H9 (cell line): ENCODE measurements around the gene LRRC31. TPM values are rescaled to one million over a fixed set of nuclear protein-coding genes. Genes with fewer than 3 reads are reported as not detected.

Source experiments
- DNase-seq: peaks from one replicate; pipeline ENCODE4 v3.0.0-alpha.2; 2017
- H2AFZ ChIP-seq: one replicate; pipeline ENCODE4 v1.6.1; 2013; ENCODE audit warnings: mild to moderate bottlenecking, low read length, control low read depth, moderate library complexity
- H2AK5ac ChIP-seq: 2 replicates; pipeline ENCODE4 v1.6.1; 2013; ENCODE audit warnings: low read length, control low read depth, mixed read lengths; ENCODE audit not compliant: insufficient read length
- H2BK120ac ChIP-seq: one replicate; pipeline ENCODE4 v1.6.1; 2013; ENCODE audit warnings: low read depth, mild to moderate bottlenecking, low read length, control low read depth, inconsistent platforms; ENCODE audit not compliant: poor library complexity, severe bottlenecking
- H2BK12ac ChIP-seq: 2 replicates; pipeline ENCODE4 v1.6.1; 2013; ENCODE audit warnings: low read length, control low read depth, mixed read lengths, low read depth; ENCODE audit not compliant: insufficient read length
- H2BK15ac ChIP-seq: 2 replicates; pipeline ENCODE4 v1.6.1; 2013; ENCODE audit warnings: low read depth, low read length, control low read depth
- H2BK20ac ChIP-seq: one replicate; pipeline ENCODE4 v1.6.1; 2013; ENCODE audit warnings: low read depth, mild to moderate bottlenecking, low read length, control low read depth, inconsistent platforms; ENCODE audit not compliant: poor library complexity, severe bottlenecking
- H2BK5ac ChIP-seq: 2 replicates; pipeline ENCODE4 v1.6.1; 2013; ENCODE audit warnings: low read length, control low read depth, mixed read lengths; ENCODE audit not compliant: insufficient read length
- H3K14ac ChIP-seq: 2 replicates; pipeline ENCODE4 v1.6.1; 2013; ENCODE audit warnings: low read length, control low read depth; ENCODE audit not compliant: insufficient read depth
- H3K18ac ChIP-seq: 2 replicates; pipeline ENCODE4 v1.6.1; 2013; ENCODE audit warnings: low read depth, mild to moderate bottlenecking, mixed read lengths, low read length, control low read depth; ENCODE audit not compliant: insufficient read length
- H3K23ac ChIP-seq: 2 replicates; pipeline ENCODE4 v1.6.1; 2013; ENCODE audit warnings: low read length, control low read depth, mixed read lengths, low read depth; ENCODE audit not compliant: insufficient read length
- H3K23me2 ChIP-seq: 2 replicates; pipeline ENCODE4 v1.6.1; 2013; ENCODE audit warnings: low read depth, mild to moderate bottlenecking, mixed read lengths, low read length, control low read depth; ENCODE audit not compliant: insufficient read length, poor library complexity, severe bottlenecking
- H3K27ac ChIP-seq: 2 replicates; pipeline ENCODE4 v1.5.1; 2013; ENCODE audit warnings: low read length, control low read depth, mixed read lengths, low read depth; ENCODE audit not compliant: insufficient read length
- H3K27me3 ChIP-seq: 2 replicates; pipeline ENCODE4 v1.6.1; 2013; ENCODE audit warnings: low read length, control low read depth, inconsistent platforms; ENCODE audit not compliant: insufficient read depth
- H3K4ac ChIP-seq: 2 replicates; pipeline ENCODE4 v1.6.1; 2013; ENCODE audit warnings: low read depth, mild to moderate bottlenecking, control low read depth, inconsistent platforms, low read length, moderate library complexity
- H3K4me1 ChIP-seq: 2 replicates; pipeline ENCODE4 v1.6.1; 2013; ENCODE audit warnings: low read length, control low read depth, inconsistent platforms; ENCODE audit not compliant: insufficient read depth
- H3K4me2 ChIP-seq: 2 replicates; pipeline ENCODE4 v1.6.1; 2013; ENCODE audit warnings: low read length, control low read depth, mixed read lengths; ENCODE audit not compliant: insufficient read length, insufficient read depth
- H3K56ac ChIP-seq: 2 replicates; pipeline ENCODE4 v1.6.1; 2013; ENCODE audit warnings: low read depth, mild to moderate bottlenecking, mixed read lengths, low read length, control low read depth; ENCODE audit not compliant: insufficient read length
- H3K79me1 ChIP-seq: 2 replicates; pipeline ENCODE4 v1.6.1; 2013; ENCODE audit warnings: low read depth, mild to moderate bottlenecking, moderate library complexity, low read length, control low read depth, inconsistent platforms; ENCODE audit not compliant: insufficient read depth, poor library complexity, severe bottlenecking
- H3K79me2 ChIP-seq: 2 replicates; pipeline ENCODE4 v1.6.1; 2013; ENCODE audit warnings: low read length, control low read depth, inconsistent platforms; ENCODE audit not compliant: insufficient read depth
- H3K9ac ChIP-seq: 2 replicates; pipeline ENCODE4 v1.6.1; 2013; ENCODE audit warnings: low read length, control low read depth, mixed read lengths; ENCODE audit not compliant: insufficient read length; ENCODE audit errors: extremely low read depth
- H3K9me3 ChIP-seq: one replicate; pipeline ENCODE4 v1.6.1; 2013; ENCODE audit warnings: low read depth, low read length, inconsistent platforms; ENCODE audit not compliant: control insufficient read depth
- H3T11ph ChIP-seq: one replicate; pipeline ENCODE4 v1.6.1; 2013; ENCODE audit warnings: mild to moderate bottlenecking, low read length, control low read depth, inconsistent platforms
- H4K20me1 ChIP-seq: one replicate; pipeline ENCODE4 v1.6.1; 2013; ENCODE audit not compliant: control insufficient read depth, insufficient read length, insufficient read depth
- H4K5ac ChIP-seq: 2 replicates; pipeline ENCODE4 v1.6.1; 2013; ENCODE audit warnings: low read depth, mild to moderate bottlenecking, mixed read lengths, low read length, control low read depth; ENCODE audit not compliant: insufficient read length
- H4K8ac ChIP-seq: replicated peaks from 2 replicates; pipeline ENCODE4 v1.6.1; 2013; ENCODE audit warnings: low read length, control low read depth, mixed read lengths, low read depth; ENCODE audit not compliant: insufficient read length
- H4K91ac ChIP-seq: 2 replicates; pipeline ENCODE4 v1.6.1; 2013; ENCODE audit warnings: low read depth, mild to moderate bottlenecking, moderate library complexity, mixed read lengths, low read length, control low read depth; ENCODE audit not compliant: insufficient read length
- H3K27ac Mint-ChIP-seq, 3 experiments: 2 replicates in 2 of 3; 3 replicates in 1 of 3; pipeline ENCODE4 v1.8.0; 2020 to 2021; ENCODE audit warnings: mixed read lengths in 3 of 3, mild to moderate bottlenecking in 1 of 3, moderate library complexity in 1 of 3
- H3K27me3 Mint-ChIP-seq: 2 replicates; pipeline ENCODE4 v1.8.0; 2021; ENCODE audit warnings: low read depth, mild to moderate bottlenecking, moderate library complexity, mixed read lengths
- H3K36me3 Mint-ChIP-seq, 3 experiments: 2 replicates in 2 of 3; 3 replicates in 1 of 3; pipeline ENCODE4 v1.8.0; 2020 to 2021; ENCODE audit warnings: low read depth in 3 of 3, mixed read lengths in 3 of 3; ENCODE audit not compliant: insufficient read depth in 1 of 3
- H3K4me1 Mint-ChIP-seq, 2 experiments: 2 replicates each; pipeline ENCODE4 v1.8.0; 2020; ENCODE audit warnings: mixed read lengths in 2 of 2
- H3K4me3 Mint-ChIP-seq, 2 experiments: 2 replicates in 1 of 2; 3 replicates in 1 of 2; pipeline ENCODE4 v1.8.0; 2020 to 2021; ENCODE audit warnings: mild to moderate bottlenecking in 2 of 2, mixed read lengths in 2 of 2, moderate library complexity in 1 of 2
- H3K9me3 Mint-ChIP-seq, 2 experiments: 2 replicates in 1 of 2; 3 replicates in 1 of 2; pipeline ENCODE4 v1.8.0; 2020; ENCODE audit warnings: mild to moderate bottlenecking in 2 of 2, mixed read lengths in 2 of 2, moderate library complexity in 1 of 2
- WGBS: extraction: QIAGEN DNeasy Blood & Tissue Kit; methylation state at CpG from one replicate; pipeline ENCODE4 v1.1.7; 2013; ENCODE audit warnings: missing lambda C conversion rate, low lambda C conversion rate, mixed read lengths; ENCODE audit not compliant: insufficient read length; ENCODE audit errors: extremely low coverage; 5-methylcytosine and 5-hydroxymethylcytosine counted together
- total RNA-seq: library from RNA; stranded (reverse); gene quantifications from 2 replicates; pipeline ENCODE4 v1.2.1, GENCODE V29; 2021
- TF ChIP-seq, protein P1 (sequence below): fragments of 200-600 bp; sonication (generic); conservative IDR thresholded peaks from 3 replicates; pipeline ENCODE4 v1.8.0; 2021; ENCODE audit warnings: antibody characterized with exemption, mild to moderate bottlenecking

Gene LRRC31
- total RNA-seq, 1 experiment from 2014 or later = not detected

DNA sequence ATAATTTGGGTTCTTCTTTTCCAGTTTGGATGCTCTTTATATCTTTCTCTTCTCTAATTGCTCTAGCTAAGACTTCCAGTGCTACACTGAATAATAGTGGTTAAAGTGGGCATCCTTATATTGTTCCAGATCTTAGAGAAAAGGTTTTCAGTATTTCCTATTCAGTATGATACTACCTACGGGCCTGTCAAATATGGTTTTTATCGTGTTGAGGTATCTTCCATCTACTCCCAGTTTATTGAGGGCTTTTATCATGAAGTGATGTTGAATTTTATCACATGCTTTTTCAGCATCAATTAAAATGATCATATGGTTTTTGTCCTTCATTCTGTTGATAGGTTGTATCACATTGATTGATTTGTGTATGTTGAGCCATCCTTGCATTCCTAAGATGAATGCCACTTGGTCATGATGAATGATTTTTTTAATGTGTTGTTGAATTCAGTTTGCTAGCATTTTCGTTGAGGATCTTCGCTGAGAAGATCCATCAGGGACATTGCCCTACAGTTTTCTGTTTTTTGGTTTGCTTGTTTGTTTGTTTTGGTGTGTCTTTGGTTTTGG, 54.1 kb downstream of the LRRC31 start:
- Histone ChIP-seq H3T11ph (no peak overlapping the region), H2BK5ac (no peak overlapping the region), H4K91ac (no peak overlapping the region), H3K23me2 (peaks cover 9% of the 10 kb centered on the region), H3K27ac (no peak overlapping the region), H2BK12ac (no peak overlapping the region), H3K56ac (no peak overlapping the region), H3K23ac (no peak overlapping the region), H2AFZ (no peak overlapping the region), H3K79me1 (no peaks in the 10 kb centered on the region), H3K18ac (no peak overlapping the region), H3K4me2 (no peak overlapping the region), H3K4ac (no peak overlapping the region), H2BK20ac (no peak overlapping the region), H3K9ac (no peak overlapping the region), H2BK15ac (no peak overlapping the region), H4K5ac (no peak overlapping the region), H3K14ac (no peak overlapping the region), H2BK120ac (no peak overlapping the region), H3K79me2 (no peaks in the 10 kb centered on the region), H4K8ac (no peak overlapping the region), H3K4me1 (no peaks in the 10 kb centered on the region), H3K27me3 (no peaks in the 10 kb centered on the region), H3K9me3 (no peaks in the 10 kb centered on the region), H2AK5ac (no peak overlapping the region), H4K20me1 (no peaks in the 10 kb centered on the region)
- no peak for DNase-seq
- Mint-ChIP-seq H3K4me1 (peaks cover 20 to 28% of the 10 kb centered on the region in 2 experiments), H3K36me3 (peaks cover 2 to 14% (median 6%) of the 10 kb centered on the region in 3 experiments; a peak in 5 of 7 replicates), H3K4me3 (no peak overlapping the region), H3K9me3 (peaks cover 10 to 16% of the 10 kb centered on the region in 2 experiments), H3K27ac (no peak overlapping the region), H3K27me3 (peaks cover 29% of the 10 kb centered on the region)
- WGBS = no CpG with 5 or more reads among the region's 4 CpGs
- TF ChIP-seq, protein P1, sequence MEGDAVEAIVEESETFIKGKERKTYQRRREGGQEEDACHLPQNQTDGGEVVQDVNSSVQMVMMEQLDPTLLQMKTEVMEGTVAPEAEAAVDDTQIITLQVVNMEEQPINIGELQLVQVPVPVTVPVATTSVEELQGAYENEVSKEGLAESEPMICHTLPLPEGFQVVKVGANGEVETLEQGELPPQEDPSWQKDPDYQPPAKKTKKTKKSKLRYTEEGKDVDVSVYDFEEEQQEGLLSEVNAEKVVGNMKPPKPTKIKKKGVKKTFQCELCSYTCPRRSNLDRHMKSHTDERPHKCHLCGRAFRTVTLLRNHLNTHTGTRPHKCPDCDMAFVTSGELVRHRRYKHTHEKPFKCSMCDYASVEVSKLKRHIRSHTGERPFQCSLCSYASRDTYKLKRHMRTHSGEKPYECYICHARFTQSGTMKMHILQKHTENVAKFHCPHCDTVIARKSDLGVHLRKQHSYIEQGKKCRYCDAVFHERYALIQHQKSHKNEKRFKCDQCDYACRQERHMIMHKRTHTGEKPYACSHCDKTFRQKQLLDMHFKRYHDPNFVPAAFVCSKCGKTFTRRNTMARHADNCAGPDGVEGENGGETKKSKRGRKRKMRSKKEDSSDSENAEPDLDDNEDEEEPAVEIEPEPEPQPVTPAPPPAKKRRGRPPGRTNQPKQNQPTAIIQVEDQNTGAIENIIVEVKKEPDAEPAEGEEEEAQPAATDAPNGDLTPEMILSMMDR = no peak
